RWPE1 (cell line): Measurements from ENCODE around the gene NOB1.
"Not testable (repeated sequence)": the region's sequence is repeated elsewhere in the genome, so short reads cannot be mapped to it uniquely, and the experiment has no call there.

Source experiments
- CTCF ChIA-PET: fragments of 350-600 bp; sonication (Branson Sonifier 250); formaldehyde crosslinking; extraction: SDS; loops from one replicate; lab custom pipeline; 2021; lab: Yijun Ruan, JAX
- POLR2A ChIA-PET: fragments of 400-600 bp; formaldehyde crosslinking; extraction: SDS; loops from one replicate; lab custom pipeline; 2020; ENCODE audit warnings: antibody characterized with exemption; ENCODE audit not compliant: low non-redundant PET; lab: Yijun Ruan, JAX
- DNase-seq: peaks from one replicate; pipeline ENCODE4 v3.0.0; 2012; ENCODE audit warnings: low spot score
- H3K27ac ChIP-seq: fragments of 450-650 bp; 2 replicates; pipeline ENCODE4 v1.5.1; 2017
- CTCF ChIP-seq: fragments of 450-650 bp; conservative IDR thresholded peaks from 2 replicates; pipeline ENCODE4 v1.5.1; 2017; ENCODE audit warnings: low read depth, mild to moderate bottlenecking

The NOB1 gene

GRCh38 chr16:69732101-69732500 lies 22.6 kb downstream of the NOB1 start:
- CTCF ChIA-PET, result interaction anchor here (0.7 kb wide), 1 partner anchor 22 kb away, joined by 8 read pairs; the partner anchor contains the start of gene NOB1
- no peak for TF ChIP-seq CTCF
- no peak overlapping the region for H3K27ac ChIP-seq
- POLR2A ChIA-PET, result interaction anchor here (0.5 kb wide), 1 partner anchor 311 kb away, joined by 3 read pairs; no protein-coding TSS in a partner anchor
- DNase-seq, result no peak

GRCh38 chr16:69731280-69731679 lies 23.4 kb downstream of the NOB1 start:
- H3K27ac ChIP-seq, DNase-seq, CTCF ChIA-PET, POLR2A ChIA-PET: not testable (repeated sequence)

- peak overlapping the region; percentile 98 for H3K27ac ChIP-seq
- not testable (repeated sequence) for DNase-seq
- ChIA-PET CTCF (interaction anchor here (0.5 to 0.7 kb wide), 3 partner anchors 12 to 26 kb away, joined by 3 to 4 read pairs (median 3); partner anchors contain the start of gene NOB1), POLR2A (interaction anchor here (0.7 kb wide), 1 partner anchor 12 kb away, joined by 3 read pairs; no protein-coding TSS in a partner anchor)
Observed at GRCh38 chr16:69729030-69729429, 25.7 kb downstream of the NOB1 start.

- peak overlapping the region; percentile 98 for H3K27ac ChIP-seq
- no peak for TF ChIP-seq CTCF
- POLR2A ChIA-PET, result interaction anchor here (1.0 kb wide), 1 partner anchor 27 kb away, joined by 3 read pairs; the partner anchor contains the start of gene NOB1
- CTCF ChIA-PET, result no interaction called here
- no peak for DNase-seq
Observed at GRCh38 chr16:69727916-69728270, 26.8 kb downstream of the NOB1 start.

- peak; percentile 96 for DNase-seq
- H3K27ac ChIP-seq, result peak within 1 kb of the TSS; percentile 98
- ChIA-PET POLR2A (interaction anchor here (0.6 kb wide), 2 partner anchors 158 to 562 kb away, joined by 3 to 10 read pairs; no protein-coding TSS in a partner anchor), CTCF (interaction anchor here (0.7 to 0.8 kb wide), 2 partner anchors 28 to 1217 kb away, joined by 3 read pairs; partner anchors contain the start of gene NOB1)
- TF ChIP-seq CTCF, result no peak
Observed at GRCh38 chr16:69726313-69727060, 28.2 kb downstream of the NOB1 start, which contains the start of gene NQO1. Gene NQO1 (minus strand): TSS chr16:69726560. CDS start chr16:69726439, 121 bp downstream.

- ChIA-PET POLR2A (interaction anchor here (0.6 to 1.0 kb wide), 2 partner anchors 11 to 157 kb away, joined by 3 read pairs; no protein-coding TSS in a partner anchor), CTCF (interaction anchor here (0.8 to 1.4 kb wide), 2 partner anchors 29 kb away, joined by 3 to 7 read pairs; partner anchors contain the start of gene NOB1)
- peak overlapping the region; percentile 98 for H3K27ac ChIP-seq
- TF ChIP-seq CTCF, result no peak
- no peak for DNase-seq
Observed at GRCh38 chr16:69725480-69726312, 29.0 kb downstream of the NOB1 start.

GRCh38 chr16:69724981-69725479 lies 29.7 kb downstream of the NOB1 start:
- no peak for TF ChIP-seq CTCF
- no peak for DNase-seq
- peak overlapping the region; percentile 98 for H3K27ac ChIP-seq
- ChIA-PET POLR2A (interaction anchor here (0.6 to 1.0 kb wide), 3 partner anchors 9 to 19 kb away, joined by 3 read pairs; no protein-coding TSS in a partner anchor), CTCF (interaction anchor here (0.6 to 1.4 kb wide), 2 partner anchors 30 to 32 kb away, joined by 4 to 7 read pairs; partner anchors contain the start of gene NOB1)
